Fibroblast of pulmonary artery (primary cell): ENCODE results near the gene SEL1L.

Experiments
- DNase-seq: peaks from one replicate; pipeline ENCODE4 v3.0.0-alpha.2; 2010; ENCODE audit warnings: low read depth
- H3K4me3 ChIP-seq: replicated peaks from 2 replicates; pipeline ENCODE4 v1.5.1; 2011; ENCODE audit warnings: low read depth, mild to moderate bottlenecking, control low read depth, low read length, moderate library complexity
- CTCF ChIP-seq: IDR thresholded peaks from 2 replicates; pipeline ENCODE4 v1.5.1; 2011; ENCODE audit warnings: mild to moderate bottlenecking, control low read depth, low read length, inconsistent platforms; ENCODE audit errors: missing control alignments

Gene SEL1L

DNA sequence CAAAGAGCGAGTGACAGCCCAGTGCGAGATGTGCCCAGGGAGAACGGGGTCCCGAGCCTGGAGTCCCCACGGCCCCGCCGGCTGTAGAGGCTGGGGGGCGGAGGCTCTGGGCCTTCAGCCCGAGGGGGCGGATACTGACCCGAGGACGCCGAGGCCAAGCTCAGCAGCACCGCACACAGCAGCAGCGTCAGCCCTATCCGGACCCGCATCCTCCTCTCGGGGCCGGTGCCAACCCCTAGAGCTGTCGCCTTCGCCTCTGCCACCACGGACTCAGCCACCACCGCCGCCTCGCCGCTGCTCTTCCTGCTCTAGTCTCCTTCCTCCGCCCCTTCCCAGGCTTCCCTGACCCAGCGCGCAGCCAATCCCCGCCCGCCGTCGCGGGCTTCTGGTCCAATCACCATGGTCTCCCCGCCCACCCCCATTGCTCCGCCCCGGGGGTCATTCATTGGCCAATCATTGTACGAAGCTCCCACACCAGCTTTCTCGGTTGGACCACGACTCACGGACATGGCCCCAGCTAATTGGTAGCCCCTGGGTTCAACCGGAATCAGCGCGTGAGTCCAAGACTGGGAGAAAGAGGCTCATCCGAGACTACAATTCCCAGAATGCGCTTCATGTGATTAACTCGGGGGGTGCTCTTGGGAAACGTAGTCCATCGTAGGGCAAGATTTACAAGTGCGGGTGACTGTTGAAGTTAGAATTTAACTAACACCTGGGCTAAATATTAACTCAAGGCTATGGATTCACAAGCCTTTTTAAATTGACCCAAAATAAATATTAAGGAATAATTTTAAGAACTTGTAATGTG, at the start of gene SEL1L:
Gene SEL1L, minus strand, starts transcription at position 318 of the 808 bp plus-strand sequence. Its CDS starts 109 bp downstream, at position 209.
- TF ChIP-seq CTCF: no peak
- peak within 1 kb of the TSS; percentile 83 for H3K4me3 ChIP-seq
- peak; percentile 100 for DNase-seq

DNA sequence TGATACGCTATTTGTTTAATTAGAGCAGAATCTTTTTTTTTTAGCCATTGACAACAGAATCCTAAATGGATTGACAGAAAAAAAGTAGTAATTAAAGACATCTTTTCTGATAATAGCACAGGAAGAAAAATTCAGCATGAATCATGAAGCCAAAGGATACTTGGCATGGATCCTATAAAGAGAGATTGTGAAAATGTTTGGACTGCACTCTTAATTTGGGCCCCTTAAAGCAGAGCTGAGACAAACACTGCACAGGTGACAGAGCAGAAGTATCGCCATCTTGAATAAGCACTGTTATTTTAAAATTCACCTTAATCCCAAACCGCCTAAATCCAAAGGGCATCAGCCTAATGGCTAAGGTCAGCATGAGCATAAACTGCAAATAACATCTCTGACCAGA, 48.8 kb upstream of the SEL1L start:
- H3K4me3 ChIP-seq: no peak overlapping the region
- no peak for TF ChIP-seq CTCF
- DNase-seq: no peak

GRCh38 chr14:81579115-81579514, 45.5 kb upstream of the SEL1L start:
- no peak for TF ChIP-seq CTCF
- H3K4me3 ChIP-seq: no peak overlapping the region
- no peak for DNase-seq

DNA sequence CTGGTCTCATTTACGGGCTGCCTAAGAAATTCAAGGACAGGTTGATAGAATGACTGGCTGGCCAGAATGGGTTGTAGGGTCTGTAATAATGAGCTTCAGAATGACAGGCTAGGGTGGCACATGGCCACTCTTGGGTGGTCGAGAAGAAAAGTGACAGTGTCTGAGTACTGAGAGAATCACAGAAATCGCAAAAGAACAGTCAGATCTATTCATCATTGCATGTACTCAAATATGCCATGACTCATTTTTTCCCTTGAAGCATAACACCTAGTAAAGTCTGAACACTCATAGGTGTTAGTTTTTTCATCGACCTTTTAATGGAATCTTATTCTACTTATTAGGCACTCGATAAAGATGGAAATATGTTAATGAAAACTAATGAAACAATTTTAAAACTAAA, 37.8 kb upstream of the SEL1L start:
- DNase-seq: no peak
- TF ChIP-seq CTCF: no peak
- H3K4me3 ChIP-seq: no peak overlapping the region

- H3K4me3 ChIP-seq: no peak overlapping the region
- TF ChIP-seq CTCF: no peak
- no peak for DNase-seq
These were observed 33.6 kb upstream of the SEL1L start for GRCh38 chr14:81567302-81567701.

GRCh38 chr14:81565441-81566290, 32.0 kb upstream of the SEL1L start:
- no peak overlapping the region for H3K4me3 ChIP-seq
- peak; percentile 43 for TF ChIP-seq CTCF
- peak; percentile 20 for DNase-seq
